Heart left ventricle (tissue), 16 donors: ENCODE measurements around the gene P2RX1. TPM values are rescaled to one million over a fixed set of nuclear protein-coding genes. Genes with fewer than 3 reads are reported as not detected.

Experiments used
- ATAC-seq, 4 donors: fragments of 200-7000 bp; cut with Tn5 transposase; one replicate each; pipeline ENCODE4 v1.9.1; 2020 to 2022; ENCODE audit warnings: moderate library complexity in 4 of 4, mild to moderate bottlenecking in 3 of 4, moderate number of reproducible peaks in 1 of 4
- DNase-seq, 5 donors: peaks; one replicate each; pipeline ENCODE4 v3.0.0-alpha.2; 2020
- H3K27ac ChIP-seq, 12 donors: fragments of 200-600 bp; sonication (generic) in 4 of 12; one replicate each; pipeline versions ENCODE4 v1.5.0 to v1.8.0; 2016 to 2022; ENCODE audit warnings: mild to moderate bottlenecking in 2 of 12
- H3K27me3 ChIP-seq, 9 donors: fragments of 200-600 bp; sonication (generic) in 2 of 9; one replicate each; pipeline versions ENCODE4 v1.5.1 to v1.8.0; 2016 to 2022; ENCODE audit warnings: mild to moderate bottlenecking in 3 of 9
- H3K36me3 ChIP-seq, 9 donors: fragments of 200-600 bp; sonication (generic) in 2 of 9; one replicate each; pipeline versions ENCODE4 v1.5.0 to v1.8.0; 2018 to 2022; ENCODE audit warnings: mild to moderate bottlenecking in 2 of 9
- H3K4me1 ChIP-seq, 12 donors: fragments of 200-600 bp; sonication (generic) in 4 of 12; one replicate each; pipeline versions ENCODE4 v1.5.0 to v1.8.0; 2016 to 2022; ENCODE audit warnings: mild to moderate bottlenecking in 3 of 12
- H3K4me3 ChIP-seq, 12 donors: fragments of 200-600 bp; sonication (generic) in 4 of 12; one replicate each; pipeline versions ENCODE4 v1.5.0 to v1.8.0; 2017 to 2022; ENCODE audit warnings: mild to moderate bottlenecking in 9 of 12, moderate library complexity in 4 of 12
- H3K9me3 ChIP-seq, 12 donors: fragments of 200-600 bp; sonication (generic) in 4 of 12; one replicate each; pipeline versions ENCODE4 v1.5.0 to v1.8.0; 2016 to 2022; ENCODE audit warnings: mild to moderate bottlenecking in 1 of 12
- POLR2A ChIP-seq, 2 donors: fragments of 450-650 bp; IDR thresholded peaks; one replicate each; pipeline ENCODE4 v1.6.1; 2017; ENCODE audit warnings: antibody characterized with exemption in 2 of 2, mild to moderate bottlenecking in 2 of 2, moderate library complexity in 2 of 2
- WGBS, 4 donors: extraction: QIAGEN DNeasy Blood & Tissue Kit in 2 of 4; methylation state at CpG; one replicate each; pipeline versions ENCODE4 v1.1.5 to v1.1.7; 2013 to 2018; 5-methylcytosine and 5-hydroxymethylcytosine counted together
- intact Hi-C, 10 donors: fragments of 100-400 bp; cut with DNase I; formaldehyde crosslinking; loops; one replicate each; pipeline versions ENCODE4 v1.11.1 to v1.14.2; 2022
- polyA plus RNA-seq, 2 donors: library from polyadenylated mRNA; stranded (reverse); fragments of 200-250 nt; gene quantifications; one replicate each; pipeline ENCODE4 v1.2.3, GENCODE V29; 2013
- total RNA-seq, 9 donors: library from RNA; depleted of rRNA in 2 of 9; stranded (reverse); fragments of >200 nt in 2 of 9; fragmentation: NEBNext Ultra II Directional in 3 of 9; extraction: Animal tissue kit (Norgen Biotek cat#: 25700) in 3 of 9; gene quantifications; one replicate each; pipeline versions ENCODE4 v1.1.0 to v1.2.4, GENCODE V29; 2016 to 2023
- TF ChIP-seq, protein P1 (sequence below), 12 donors: fragments of 200-600 bp; sonication (generic) in 4 of 12; IDR thresholded peaks; one replicate each; pipeline versions ENCODE4 v1.5.0 to v1.8.0; 2018 to 2022; ENCODE audit warnings: antibody characterized with exemption in 12 of 12, mild to moderate bottlenecking in 5 of 12
- donor health status: ischemic (EF 13 %, LVEDD 7.1; RV severe dilation, severe dysfunction).
- donor health status: healthy with polysubstance abuse.
- donor health status: DM: no; HTN: yes; CAD: no.
- donor health status: DM: no; HTN: no; CAD: no.
- donor health status: ischemic (EF 25% LVEDD 6.9; RV normal size, moderate dysfunction).
- donor health status: ischemic (EF 25% LVEDD 5.7; RV mildly dilated, moderate dysfunction).
- donor health status: healthy.
- donor health status: DM: yes; HTN: yes; CAD: no.
- donor health status: ischemic (EF 35%, LVEDD 5.7; RV mildly dilated, moderate dysfunction).
- donor health status: nonischemic (EF 11% LVEDD 7.7; RV severe dilation, severe dysfunction).
- donor health status: DM: yes; HTN: yes; CAD: no.
- donor health status: PGD.
- donor health status: ischemic (EF 29% LVEDD 5.4; RV normal size, mild dysfunction).
- donor health status: nonischemic (EF 23%, LVEDD 6.1; RV moderate dilation, normal function).

The P2RX1 gene
- total and polyA plus RNA-seq, 11 donors = 0.19 to 5.5 (median 0.52) TPM

DNA sequence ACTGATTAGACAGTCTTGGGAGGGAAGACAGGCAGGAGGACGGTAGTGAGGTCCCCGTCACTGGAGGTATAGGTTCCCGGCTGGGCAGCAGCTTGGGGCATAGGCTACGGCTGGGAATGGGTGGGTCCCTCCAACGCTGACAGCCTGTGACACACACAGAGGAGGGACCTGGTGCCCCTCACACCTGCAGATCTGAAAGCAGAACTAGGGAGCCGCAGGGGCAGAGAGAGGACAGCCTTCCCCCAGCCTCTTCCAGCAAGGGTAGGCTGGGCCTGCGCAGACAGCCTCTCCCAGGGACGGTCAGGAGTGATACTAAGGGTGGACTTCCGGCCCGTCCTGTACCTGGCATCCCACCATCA is 2.0 kb downstream of the P2RX1 start:
- DNase-seq = no peak
- H3K27me3 ChIP-seq = no peaks in the 10 kb centered on the region
- peak overlapping the region in 2 of 12 donors; percentile 12 to 53 for H3K4me3 ChIP-seq
- no peaks in the 10 kb centered on the region for H3K9me3 ChIP-seq
- peaks cover 3 to 53% (median 36%) of the 10 kb centered on the region in 12 donors for H3K4me1 ChIP-seq
- H3K36me3 ChIP-seq = no peaks in the 10 kb centered on the region
- intact Hi-C loops = loop anchor here in 9 of 10 donors (1.0 to 10.0 kb wide), 8 partner anchors 47 to 179 kb away; no protein-coding TSS in a partner anchor
- ATAC-seq = no peak
- 78 to 92% (median 89%) methylated on average over 4 to 10 of the region's 10 CpGs for WGBS, 4 donors
- H3K27ac ChIP-seq = peak overlapping the region in 3 of 12 donors; percentile 9 to 79 (median 41)
- no peak for TF ChIP-seq POLR2A (IDR thresholded peaks at IDR 0.05)
- TF ChIP-seq, protein P1, sequence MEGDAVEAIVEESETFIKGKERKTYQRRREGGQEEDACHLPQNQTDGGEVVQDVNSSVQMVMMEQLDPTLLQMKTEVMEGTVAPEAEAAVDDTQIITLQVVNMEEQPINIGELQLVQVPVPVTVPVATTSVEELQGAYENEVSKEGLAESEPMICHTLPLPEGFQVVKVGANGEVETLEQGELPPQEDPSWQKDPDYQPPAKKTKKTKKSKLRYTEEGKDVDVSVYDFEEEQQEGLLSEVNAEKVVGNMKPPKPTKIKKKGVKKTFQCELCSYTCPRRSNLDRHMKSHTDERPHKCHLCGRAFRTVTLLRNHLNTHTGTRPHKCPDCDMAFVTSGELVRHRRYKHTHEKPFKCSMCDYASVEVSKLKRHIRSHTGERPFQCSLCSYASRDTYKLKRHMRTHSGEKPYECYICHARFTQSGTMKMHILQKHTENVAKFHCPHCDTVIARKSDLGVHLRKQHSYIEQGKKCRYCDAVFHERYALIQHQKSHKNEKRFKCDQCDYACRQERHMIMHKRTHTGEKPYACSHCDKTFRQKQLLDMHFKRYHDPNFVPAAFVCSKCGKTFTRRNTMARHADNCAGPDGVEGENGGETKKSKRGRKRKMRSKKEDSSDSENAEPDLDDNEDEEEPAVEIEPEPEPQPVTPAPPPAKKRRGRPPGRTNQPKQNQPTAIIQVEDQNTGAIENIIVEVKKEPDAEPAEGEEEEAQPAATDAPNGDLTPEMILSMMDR (IDR thresholded peaks at IDR 0.05) = no peak

DNA sequence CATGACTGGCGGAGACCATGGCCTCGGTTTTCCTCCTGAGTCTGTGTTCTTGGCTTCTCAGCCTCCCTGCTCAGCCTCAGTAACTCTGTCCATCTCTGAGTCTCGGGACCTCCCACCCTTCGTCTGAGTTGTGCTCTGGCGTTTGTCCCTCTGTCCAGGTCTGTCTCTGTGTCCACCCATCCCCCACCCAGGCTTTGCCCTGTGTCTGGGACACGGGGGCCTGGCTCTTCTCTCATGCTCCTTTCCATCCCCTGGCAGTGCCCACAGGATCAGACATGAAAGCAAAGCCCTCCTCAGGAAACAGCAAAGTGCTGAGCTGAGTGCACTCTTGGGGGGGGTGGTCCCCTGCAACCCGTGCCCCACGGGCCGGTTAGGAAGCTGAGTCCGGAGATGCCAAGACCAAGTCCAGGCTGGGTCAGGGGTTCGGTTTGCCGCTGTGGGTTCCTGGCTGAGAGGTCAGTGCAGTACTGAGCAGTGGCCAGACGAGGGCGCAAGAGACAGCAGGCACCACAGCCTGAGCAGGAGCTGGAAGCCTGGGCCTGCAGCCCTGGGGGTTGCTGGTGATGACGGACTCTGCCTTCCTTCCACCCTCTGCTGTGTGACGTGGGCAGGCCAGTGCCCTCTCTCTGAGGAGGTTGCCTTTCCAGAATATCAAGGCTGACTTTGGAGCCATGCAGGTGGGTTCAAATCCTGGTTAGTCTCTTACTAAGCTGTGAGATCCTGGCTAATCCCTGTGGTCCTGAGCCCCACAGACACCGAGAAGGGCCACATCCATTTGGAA is 2.5 kb downstream of the P2RX1 start:
- intact Hi-C loops = loop anchor here in 9 of 10 donors (1.0 to 10.0 kb wide), 8 partner anchors 46 to 179 kb away; no protein-coding TSS in a partner anchor
- no peaks in the 10 kb centered on the region for H3K27me3 ChIP-seq
- TF ChIP-seq, protein P1 (IDR thresholded peaks at IDR 0.05) = peak; percentile 92 to 99 (median 96)
- no peak for TF ChIP-seq POLR2A (IDR thresholded peaks at IDR 0.05)
- peaks cover 3 to 52% (median 31%) of the 10 kb centered on the region in 12 donors for H3K4me1 ChIP-seq
- peak; percentile 77 to 88 (median 83) for DNase-seq
- no peaks in the 10 kb centered on the region for H3K36me3 ChIP-seq
- WGBS, 4 donors = 30 to 72% (median 30%) methylated on average over 6 to 17 of the region's 17 CpGs
- ATAC-seq = peak; percentile 56 to 79 (median 70)
- peak overlapping the region in 2 of 12 donors; percentile 12 to 53 for H3K4me3 ChIP-seq
- peak overlapping the region in 3 of 12 donors; percentile 9 to 79 (median 41) for H3K27ac ChIP-seq
- no peaks in the 10 kb centered on the region for H3K9me3 ChIP-seq

DNA sequence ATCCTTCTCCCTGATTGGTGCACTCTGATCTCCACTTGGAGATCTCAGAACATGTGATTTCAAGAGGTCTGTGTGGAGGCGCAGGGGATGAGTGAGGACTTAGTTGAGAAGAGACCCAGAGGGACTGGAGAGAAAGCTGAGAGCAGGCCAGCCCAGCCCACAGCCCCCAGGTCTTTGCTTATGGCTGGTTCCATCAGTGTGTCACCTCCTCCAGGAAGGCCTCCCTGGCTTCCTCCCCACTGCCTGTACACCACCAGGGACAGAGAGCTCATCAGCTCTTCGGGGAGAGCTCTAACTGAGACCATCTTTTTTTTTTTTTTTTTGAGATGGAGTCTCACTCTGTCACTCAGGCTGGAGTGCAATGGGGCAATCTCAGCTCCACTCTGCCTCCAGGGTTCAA is 3.4 kb downstream of the P2RX1 start:
- H3K4me1 ChIP-seq = peaks cover 3 to 52% (median 27%) of the 10 kb centered on the region in 12 donors
- no peaks in the 10 kb centered on the region for H3K36me3 ChIP-seq
- ATAC-seq = no peak
- WGBS, 4 donors = 93 to 100% (median 97%) methylated on average over 2 of the region's 2 CpGs
- H3K27ac ChIP-seq = no peak overlapping the region
- intact Hi-C loops = loop anchor here in 9 of 10 donors (5.0 to 10.0 kb wide), 7 partner anchors 46 to 178 kb away; no protein-coding TSS in a partner anchor
- H3K4me3 ChIP-seq = no peak overlapping the region
- TF ChIP-seq, protein P1 (IDR thresholded peaks at IDR 0.05) = no peak
- TF ChIP-seq POLR2A (IDR thresholded peaks at IDR 0.05) = no peak
- H3K27me3 ChIP-seq = no peaks in the 10 kb centered on the region
- no peak for DNase-seq
- no peaks in the 10 kb centered on the region for H3K9me3 ChIP-seq
